HepG2 (cell line): ENCODE data around the gene FGD4. TPM values are rescaled to one million over a fixed set of nuclear protein-coding genes. Genes with fewer than 3 reads are reported as not detected.

Experiments
- ATAC-seq: fragments of 200-7000 bp; cut with Tn5 transposase; 3 replicates; pipeline ENCODE4 v1.9.1; 2020; ENCODE audit warnings: mild to moderate bottlenecking, moderate library complexity
- BruUV-seq: library from RNA; stranded (reverse); fragments of 400-500 nt; replicated peaks from 2 replicates; lab custom pipeline; 2021; lab: Mats Ljungman, UMichigan
- CTCF ChIA-PET: fragments of 300-600 bp; formaldehyde crosslinking; extraction: SDS; loops from one replicate; lab custom pipeline; 2021; ENCODE audit warnings: low total read pairs, inconsistent platforms, low intra/inter-chr PET ratio; lab: Yijun Ruan, JAX
- POLR2A ChIA-PET: fragments of 350-600 bp; sonication (Branson Sonifier 250); formaldehyde crosslinking; loops from one replicate; lab custom pipeline; 2020; ENCODE audit warnings: antibody characterized with exemption, inconsistent platforms; lab: Yijun Ruan, JAX
- DNase-seq: peaks from one replicate; pipeline ENCODE4 v3.0.0-alpha.2; 2015; ENCODE audit warnings: low spot score
- FAIRE-seq: peaks from 3 replicates; lab custom pipeline; 2011; peaks lifted over from hg19 to GRCh38; lab: Jason Lieb, UNC
- H2AFZ ChIP-seq: one replicate; pipeline ENCODE4 v1.6.1; 2011; ENCODE audit warnings: low read length, inconsistent platforms
- H3K27ac ChIP-seq: fragments of 300-600 bp; 3 replicates; pipeline ENCODE4 v1.8.0; 2011; ENCODE audit warnings: mixed run types, mild to moderate bottlenecking, mixed read lengths, low read length, inconsistent platforms; ENCODE audit not compliant: insufficient read depth; ENCODE audit errors: extremely low read length
- H3K27me3 ChIP-seq, 2 experiments: fragments of 200-600 bp in 1 of 2; 2 replicates in 1 of 2; 3 replicates in 1 of 2; pipeline versions ENCODE4 v1.6.0 to v1.8.0; 2011; ENCODE audit warnings: low read length in 2 of 2, mild to moderate bottlenecking in 2 of 2, moderate library complexity in 2 of 2, inconsistent platforms in 1 of 2; ENCODE audit not compliant: insufficient read depth in 2 of 2, control insufficient read depth in 1 of 2
- H3K36me3 ChIP-seq, 2 experiments: fragments of 200-600 bp in 1 of 2; replicated peaks in 1 of 2; 2 replicates in 1 of 2; 3 replicates in 1 of 2; pipeline versions ENCODE4 v1.5.1 to v1.8.0; 2011; ENCODE audit warnings: low read length in 2 of 2, inconsistent platforms in 1 of 2; ENCODE audit not compliant: insufficient read depth in 2 of 2, control insufficient read depth in 1 of 2
- H3K4me1 ChIP-seq: 2 replicates; pipeline ENCODE4 v1.5.1; 2012; ENCODE audit warnings: low read length, inconsistent platforms; ENCODE audit not compliant: insufficient read depth
- H3K4me2 ChIP-seq: 2 replicates; pipeline ENCODE4 v1.6.0; 2011; ENCODE audit warnings: low read depth, low read length, inconsistent platforms
- H3K4me3 ChIP-seq, 3 experiments: fragments of 200-600 bp in 1 of 3; sonication (generic), shearing (Covaris generic) in 1 of 3; replicated peaks in 1 of 3; 2 replicates each; pipeline ENCODE4 v1.5.1; 2011 to 2016; ENCODE audit warnings: low read length in 3 of 3, inconsistent platforms in 2 of 3, low read depth in 2 of 3, mild to moderate bottlenecking in 2 of 3, control low read depth in 1 of 3, mixed read lengths in 1 of 3; ENCODE audit not compliant: insufficient read depth in 1 of 3
- H3K79me2 ChIP-seq: one replicate; pipeline ENCODE4 v1.6.1; 2011; ENCODE audit warnings: low read length, inconsistent platforms; ENCODE audit not compliant: insufficient read depth
- H3K9ac ChIP-seq: 2 replicates; pipeline ENCODE4 v1.6.0; 2011; ENCODE audit warnings: mild to moderate bottlenecking, low read depth, low read length, inconsistent platforms; ENCODE audit not compliant: insufficient read depth
- H3K9me3 ChIP-seq: 2 replicates; pipeline ENCODE4 v1.5.1; 2012; ENCODE audit warnings: mild to moderate bottlenecking, low read length
- H4K20me1 ChIP-seq: 2 replicates; pipeline ENCODE4 v1.6.0; 2011; ENCODE audit warnings: inconsistent platforms, mild to moderate bottlenecking, low read length, moderate library complexity; ENCODE audit not compliant: insufficient read depth
- IRX3 ChIP-seq: sonication (generic); formaldehyde crosslinking; IDR thresholded peaks from 2 replicates; pipeline ENCODE4 v1.8.1; 2023; ENCODE audit warnings: mild to moderate bottlenecking, low read depth, missing genetic modification reagents, borderline replicate concordance
- NCOA5 ChIP-seq: sonication (generic); formaldehyde crosslinking; IDR thresholded peaks from 2 replicates; pipeline ENCODE4 v1.4.0; 2020; ENCODE audit warnings: missing genetic modification reagents
- RBAK ChIP-seq: sonication (generic); formaldehyde crosslinking; IDR thresholded peaks from 2 replicates; pipeline ENCODE4 v1.5.1; 2020; ENCODE audit warnings: mild to moderate bottlenecking, missing genetic modification reagents
- RORA ChIP-seq: sonication (generic); formaldehyde crosslinking; IDR thresholded peaks from 2 replicates; pipeline ENCODE4 v1.5.0; 2020; ENCODE audit warnings: mild to moderate bottlenecking, missing genetic modification reagents, moderate library complexity
- ZBTB3 ChIP-seq: sonication (generic); formaldehyde crosslinking; IDR thresholded peaks from 2 replicates; pipeline ENCODE4 v1.4.0; 2020; ENCODE audit warnings: low read depth, mild to moderate bottlenecking, moderate library complexity, missing genetic modification reagents, borderline replicate concordance
- ZFAT ChIP-seq: sonication (generic); formaldehyde crosslinking; conservative IDR thresholded peaks from 2 replicates; pipeline ENCODE4 v1.8.1; 2023; ENCODE audit warnings: missing genetic modification reagents, inconsistent platforms
- ZIK1 ChIP-seq: sonication (generic); formaldehyde crosslinking; IDR thresholded peaks from 2 replicates; pipeline ENCODE4 v1.5.0; 2020; ENCODE audit warnings: mild to moderate bottlenecking, low read depth, missing genetic modification reagents, borderline replicate concordance
- ZKSCAN5 ChIP-seq: sonication (generic); formaldehyde crosslinking; IDR thresholded peaks from 2 replicates; pipeline ENCODE4 v1.5.1; 2020; ENCODE audit warnings: mild to moderate bottlenecking, missing genetic modification reagents
- ZNF138 ChIP-seq: sonication (generic); formaldehyde crosslinking; IDR thresholded peaks from 2 replicates; pipeline ENCODE4 v1.5.0; 2020; ENCODE audit warnings: mild to moderate bottlenecking, low read depth, missing genetic modification reagents
- ZNF292 ChIP-seq: sonication (generic); formaldehyde crosslinking; IDR thresholded peaks from 2 replicates; pipeline ENCODE4 v1.8.1; 2022; ENCODE audit warnings: mild to moderate bottlenecking, low read depth, missing genetic modification reagents, borderline replicate concordance
- ZNF430 ChIP-seq: sonication (generic); formaldehyde crosslinking; IDR thresholded peaks from 2 replicates; pipeline ENCODE4 v1.9.0; 2021; ENCODE audit warnings: mild to moderate bottlenecking, missing genetic modification reagents
- ZNF563 ChIP-seq: sonication (generic); formaldehyde crosslinking; IDR thresholded peaks from 2 replicates; pipeline ENCODE4 v1.8.0; 2022; ENCODE audit warnings: mild to moderate bottlenecking, moderate library complexity, missing genetic modification reagents
- ZNF850 ChIP-seq: sonication (generic); formaldehyde crosslinking; conservative IDR thresholded peaks from 2 replicates; pipeline ENCODE4 v1.9.0; 2021; ENCODE audit warnings: mild to moderate bottlenecking, missing genetic modification reagents
- WGBS: methylation state at CpG from one replicate; pipeline ENCODE4 v1.1.6; 2017; ENCODE audit warnings: low lambda C conversion rate; 5-methylcytosine and 5-hydroxymethylcytosine counted together
- in situ Hi-C: cut with HindIII; loops from 2 replicates; pipeline ENCODE4 v1.10.0; 2017; ENCODE audit warnings: low pct_unique_long_range_greater_than_20kb; ENCODE audit not compliant: extremely low pct_ligation_motif_present
- intact Hi-C: fragments of 100-400 bp; cut with micrococcal nuclease; formaldehyde crosslinking; loops from one replicate; pipeline ENCODE4 v1.10.0; 2022; ENCODE audit not compliant: unreplicated experiment
- polyA plus RNA-seq, 8 experiments: library from polyadenylated mRNA; depleted of rRNA in 3 of 8; stranded (reverse) in 7 of 8; unstranded in 1 of 8; fragments of >200 nt; fragmentation: Illumina TruSeq in 4 of 8; extraction: Trizol in 4 of 8; gene quantifications; 2 replicates each; pipeline versions ENCODE4 v1.2.1 to v1.2.3, GENCODE V29; 2011 to 2016; ENCODE audit warnings: low read depth in 4 of 8, missing spikeins in 1 of 8, mixed read lengths in 1 of 8; ENCODE audit not compliant: insufficient read depth in 1 of 8
- total RNA-seq, 5 experiments: library from RNA; depleted of rRNA; stranded (reverse); fragments of >200 nt; fragmentation: Illumina TruSeq; extraction: Trizol; gene quantifications; 2 replicates each; pipeline ENCODE4 v1.2.3, GENCODE V29; 2016; ENCODE audit warnings: low read depth in 1 of 5

FGD4 gene
- total and polyA plus RNA-seq, 2 of the 13 experiments (the other 11 are each of a cell fraction or from before 2014, with no cell fraction given), result 4.6 to 6.6 TPM

DNA sequence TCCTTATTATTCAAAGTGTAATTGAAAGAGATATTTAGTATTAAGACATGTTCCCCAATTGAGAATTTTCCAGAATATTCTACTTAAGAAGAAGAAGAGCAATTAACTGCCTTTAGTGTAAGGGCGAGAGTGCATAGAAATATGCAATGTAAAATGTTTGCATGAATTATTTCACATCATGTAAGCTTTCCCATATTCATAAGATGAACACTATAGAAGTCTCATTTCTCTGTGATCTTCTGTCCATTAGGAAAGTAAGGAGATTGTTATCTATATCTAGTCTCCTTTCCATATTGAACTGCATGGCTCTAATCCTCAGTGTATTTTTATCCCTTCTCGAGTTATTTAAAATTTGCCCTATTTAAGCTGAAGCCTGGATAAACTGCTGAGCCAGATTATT is 17.1 kb upstream of the FGD4 start:
- H3K79me2 ChIP-seq, result no peaks in the 10 kb centered on the region
- H3K4me1 ChIP-seq, result peaks cover 6% of the 10 kb centered on the region
- no peak for ATAC-seq
- H3K27ac ChIP-seq, result no peak overlapping the region
- no peak overlapping the region for H3K9ac ChIP-seq
- H2AFZ ChIP-seq, result no peak overlapping the region
- H3K9me3 ChIP-seq, result no peaks in the 10 kb centered on the region
- intact Hi-C loops, result no loop called here
- no peak overlapping the region for H3K4me3 ChIP-seq
- CTCF ChIA-PET, result no interaction called here
- H3K36me3 ChIP-seq, result no peaks in the 10 kb centered on the region
- DNase-seq, result no peak
- in situ Hi-C loops, result no loop called here
- 37% methylated on average over 2 of the region's 2 CpGs for WGBS
- BruUV-seq, result no TSS peak
- 0 out of 5 replicates have a peak, but pooled peaks cover 0 to 3% of the 10 kb centered on the region in 2 experiments for H3K27me3 ChIP-seq
- POLR2A ChIA-PET, result no interaction called here
- H3K4me2 ChIP-seq, result no peak overlapping the region
- FAIRE-seq, result no peak
- H4K20me1 ChIP-seq, result no peaks in the 10 kb centered on the region
- TF ChIP-seq ZFAT (CRISPR knock-in tag), result no peak
- no peak for TF ChIP-seq ZNF563 (CRISPR knock-in tag)
- TF ChIP-seq RORA, result no peak
- no peak for TF ChIP-seq NCOA5 (CRISPR knock-in tag)
- TF ChIP-seq ZNF430 (CRISPR knock-in tag), result no peak
- no peak for TF ChIP-seq ZNF850 (CRISPR knock-in tag)
- TF ChIP-seq ZKSCAN5 (CRISPR knock-in tag), result no peak
- TF ChIP-seq ZNF292 (CRISPR knock-in tag), result no peak
- no peak for TF ChIP-seq ZNF138
- no peak for TF ChIP-seq ZIK1 (CRISPR knock-in tag)
- no peak for TF ChIP-seq RBAK
- no peak for TF ChIP-seq IRX3 (CRISPR knock-in tag)
- no peak for TF ChIP-seq ZBTB3
